Thyroid gland (tissue), 4 donors: ENCODE data around the gene RNASEH2B.

ENCODE experiments used
- CTCF ChIP-seq, 6 experiments: fragments of 200-600 bp in 3 of 6; fragments of 450-650 bp in 3 of 6; sonication (generic) in 3 of 6; IDR thresholded peaks; one replicate each; pipeline ENCODE4 v1.5.1; 2016 to 2019; ENCODE audit warnings: antibody characterized with exemption in 6 of 6, mild to moderate bottlenecking in 2 of 6, inconsistent platforms in 1 of 6, moderate library complexity in 1 of 6
- POLR2A ChIP-seq, 2 donors: fragments of 450-650 bp; IDR thresholded peaks; one replicate each; pipeline ENCODE4 v1.6.1; 2017; ENCODE audit warnings: antibody characterized with exemption in 2 of 2, mild to moderate bottlenecking in 2 of 2, moderate library complexity in 1 of 2

- TF ChIP-seq CTCF (IDR thresholded peaks at IDR 0.05) (no peak), POLR2A (IDR thresholded peaks at IDR 0.05) (no peak)
Measured at GRCh38 chr13:50892210-50892944, 17.2 kb upstream of the RNASEH2B start.
